ELF-1 (cell line): ENCODE data around the gene TIMELESS.

ENCODE experiments used
- DNase-seq: peaks from one replicate; pipeline ENCODE4 v3.0.0-alpha.2; 2016; ENCODE audit warnings: low read depth, low spot score

Gene TIMELESS

GRCh38 chr12:56462565-56462964 lies 13.3 kb upstream of the TIMELESS start:
- peak; percentile 71 for DNase-seq

GRCh38 chr12:56461235-56462159 lies 12.3 kb upstream of the TIMELESS start:
- no peak for DNase-seq

- DNase-seq: no peak
Measured at GRCh38 chr12:56457817-56458216, 8.6 kb upstream of the TIMELESS start.

GRCh38 chr12:56454557-56454956 lies 5.3 kb upstream of the TIMELESS start, which contains the start of gene MIP:
Gene MIP (minus strand): TSS chr12:56454657. CDS start chr12:56454613, 44 bp downstream.
- DNase-seq: no peak

GRCh38 chr12:56451147-56451546 lies 1.9 kb upstream of the TIMELESS start:
- DNase-seq: no peak

GRCh38 chr12:56450241-56450640 lies 1.0 kb upstream of the TIMELESS start:
- no peak for DNase-seq

GRCh38 chr12:56449622-56449984 lies 377 bp upstream of the TIMELESS start:
- DNase-seq: no peak

- peak; percentile 55 for DNase-seq
Measured at GRCh38 chr12:56443208-56443607, 6.0 kb downstream of the TIMELESS start.

GRCh38 chr12:56437430-56438176 lies 11.6 kb downstream of the TIMELESS start:
- DNase-seq: no peak

GRCh38 chr12:56434828-56435227 lies 14.4 kb downstream of the TIMELESS start:
- no peak for DNase-seq

GRCh38 chr12:56431850-56432249 lies 17.4 kb downstream of the TIMELESS start:
- DNase-seq: no peak

- no peak for DNase-seq
Measured at GRCh38 chr12:56431288-56431687, 17.9 kb downstream of the TIMELESS start.

GRCh38 chr12:56425940-56426438 lies 23.2 kb downstream of the TIMELESS start:
- no peak for DNase-seq

GRCh38 chr12:56425193-56425592 lies 24.0 kb downstream of the TIMELESS start:
- no peak for DNase-seq

GRCh38 chr12:56420411-56420810 lies 28.8 kb downstream of the TIMELESS start:
- DNase-seq: no peak

- DNase-seq: no peak
Measured at GRCh38 chr12:56417739-56418138, 31.5 kb downstream of the TIMELESS start.

- no peak for DNase-seq
Measured at GRCh38 chr12:56414401-56414800, 34.8 kb downstream of the TIMELESS start.

- DNase-seq: no peak
Measured at GRCh38 chr12:56413392-56413791, 35.8 kb downstream of the TIMELESS start.

- DNase-seq: no peak
Measured at GRCh38 chr12:56411781-56412639, 37.2 kb downstream of the TIMELESS start.

- DNase-seq: no peak
Measured at GRCh38 chr12:56410768-56411167, 38.5 kb downstream of the TIMELESS start.

GRCh38 chr12:56408799-56409417 lies 40.3 kb downstream of the TIMELESS start:
- no peak for DNase-seq
